Calu3 (cell line): ENCODE results near the gene FSIP1. TPM values are rescaled to one million over a fixed set of nuclear protein-coding genes. Genes with fewer than 3 reads are reported as not detected.

Experiments
- BruUV-seq: library from RNA; stranded (reverse); fragments of 400-500 nt; replicated peaks from 2 replicates; lab custom pipeline; 2021; lab: Mats Ljungman, UMichigan
- CTCF ChIA-PET: fragments of 300-600 bp; sonication (Branson Sonifier 250); formaldehyde crosslinking; loops from one replicate; lab custom pipeline; 2022; ENCODE audit warnings: antibody characterized with exemption; lab: Charles Lee
- DNase-seq: peaks from one replicate; pipeline ENCODE4 v3.0.0; 2022
- H3K27ac Mint-ChIP-seq: one replicate; pipeline ENCODE4 v1.8.0; 2022; ENCODE audit warnings: mixed read lengths; ENCODE audit not compliant: unreplicated experiment
- H3K27me3 Mint-ChIP-seq: one replicate; pipeline ENCODE4 v1.8.0; 2022; ENCODE audit warnings: mixed read lengths; ENCODE audit not compliant: unreplicated experiment
- H3K36me3 Mint-ChIP-seq: one replicate; pipeline ENCODE4 v1.8.0; 2022; ENCODE audit warnings: mild to moderate bottlenecking, moderate library complexity, mixed read lengths; ENCODE audit not compliant: insufficient read depth, unreplicated experiment
- H3K4me1 Mint-ChIP-seq: one replicate; pipeline ENCODE4 v1.8.0; 2022; ENCODE audit warnings: mild to moderate bottlenecking, low read depth, mixed read lengths; ENCODE audit not compliant: unreplicated experiment
- H3K4me3 Mint-ChIP-seq: one replicate; pipeline ENCODE4 v1.8.0; 2022; ENCODE audit warnings: mild to moderate bottlenecking, low read depth, moderate library complexity, mixed read lengths; ENCODE audit not compliant: unreplicated experiment
- H3K9me3 Mint-ChIP-seq: one replicate; pipeline ENCODE4 v1.8.0; 2022; ENCODE audit warnings: low read depth, mixed read lengths; ENCODE audit not compliant: unreplicated experiment
- intact Hi-C: fragments of 100-400 bp; cut with micrococcal nuclease; formaldehyde crosslinking; loops from one replicate; pipeline ENCODE4 v1.10.0; 2022; ENCODE audit not compliant: unreplicated experiment
- total RNA-seq: library from RNA; stranded (reverse); gene quantifications from 2 replicates; pipeline ENCODE4 v1.2.3, GENCODE V29; 2022
- TF ChIP-seq, protein P1 (sequence below): fragments of 200-600 bp; IDR thresholded peaks from one replicate; pipeline ENCODE4 v1.8.0; 2022; ENCODE audit warnings: antibody characterized with exemption; ENCODE audit not compliant: unreplicated experiment

The FSIP1 gene
- total RNA-seq, 1 experiment from 2014 or later: 0.28 TPM

GRCh38 chr15:39698444-39699390, 83.9 kb downstream of the FSIP1 start:
- Mint-ChIP-seq H3K27me3 (no peaks in the 10 kb centered on the region), H3K9me3 (no peaks in the 10 kb centered on the region), H3K4me3 (no peak overlapping the region), H3K4me1 (no peaks in the 10 kb centered on the region), H3K36me3 (no peaks in the 10 kb centered on the region), H3K27ac (no peak overlapping the region)
- BruUV-seq: no TSS peak
- TF ChIP-seq, protein P1, sequence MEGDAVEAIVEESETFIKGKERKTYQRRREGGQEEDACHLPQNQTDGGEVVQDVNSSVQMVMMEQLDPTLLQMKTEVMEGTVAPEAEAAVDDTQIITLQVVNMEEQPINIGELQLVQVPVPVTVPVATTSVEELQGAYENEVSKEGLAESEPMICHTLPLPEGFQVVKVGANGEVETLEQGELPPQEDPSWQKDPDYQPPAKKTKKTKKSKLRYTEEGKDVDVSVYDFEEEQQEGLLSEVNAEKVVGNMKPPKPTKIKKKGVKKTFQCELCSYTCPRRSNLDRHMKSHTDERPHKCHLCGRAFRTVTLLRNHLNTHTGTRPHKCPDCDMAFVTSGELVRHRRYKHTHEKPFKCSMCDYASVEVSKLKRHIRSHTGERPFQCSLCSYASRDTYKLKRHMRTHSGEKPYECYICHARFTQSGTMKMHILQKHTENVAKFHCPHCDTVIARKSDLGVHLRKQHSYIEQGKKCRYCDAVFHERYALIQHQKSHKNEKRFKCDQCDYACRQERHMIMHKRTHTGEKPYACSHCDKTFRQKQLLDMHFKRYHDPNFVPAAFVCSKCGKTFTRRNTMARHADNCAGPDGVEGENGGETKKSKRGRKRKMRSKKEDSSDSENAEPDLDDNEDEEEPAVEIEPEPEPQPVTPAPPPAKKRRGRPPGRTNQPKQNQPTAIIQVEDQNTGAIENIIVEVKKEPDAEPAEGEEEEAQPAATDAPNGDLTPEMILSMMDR: no peak
- CTCF ChIA-PET: no interaction called here
- DNase-seq: no peak
- intact Hi-C loops: no loop called here

- intact Hi-C loops: no loop called here
- BruUV-seq: no TSS peak
- CTCF ChIA-PET: no interaction called here
Measured at GRCh38 chr15:39697509-39697908, 85.1 kb downstream of the FSIP1 start.

DNA sequence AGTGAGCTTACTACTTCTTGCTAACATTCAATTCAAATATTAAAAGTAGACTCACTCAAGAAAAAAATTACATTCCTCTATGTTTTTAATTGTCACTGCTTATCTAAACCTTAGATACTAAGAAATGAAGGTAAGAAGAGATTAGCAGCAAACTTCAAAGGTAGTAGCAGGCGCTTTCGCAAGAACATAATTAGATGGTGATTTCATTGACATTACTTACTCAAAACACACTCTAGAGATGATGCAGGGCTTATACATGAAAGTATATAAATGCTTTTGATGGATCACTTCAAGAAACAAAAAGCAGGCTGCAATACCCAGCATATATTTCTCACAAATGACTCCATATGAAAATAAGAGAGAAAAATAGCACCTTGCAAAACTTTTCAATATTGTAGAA, 86.8 kb downstream of the FSIP1 start:
- DNase-seq: no peak
- BruUV-seq: no TSS peak
- CTCF ChIA-PET: no interaction called here

More at GRCh38 chr15:39697509-39697908, 85.1 kb downstream of the FSIP1 start:
- Mint-ChIP-seq H3K4me1 (no peaks in the 10 kb centered on the region), H3K36me3 (no peaks in the 10 kb centered on the region), H3K27ac (no peak overlapping the region), H3K27me3 (no peaks in the 10 kb centered on the region), H3K9me3 (no peaks in the 10 kb centered on the region), H3K4me3 (no peak overlapping the region)
- no peak for DNase-seq
- TF ChIP-seq, protein P1: no peak

GRCh38 chr15:39692356-39693327, 90.0 kb downstream of the FSIP1 start:
- CTCF ChIA-PET: no interaction called here
- Mint-ChIP-seq H3K9me3 (no peaks in the 10 kb centered on the region), H3K36me3 (no peaks in the 10 kb centered on the region), H3K27me3 (no peaks in the 10 kb centered on the region), H3K27ac (no peak overlapping the region), H3K4me1 (no peaks in the 10 kb centered on the region), H3K4me3 (no peak overlapping the region)
- TF ChIP-seq, protein P1: no peak
- intact Hi-C loops: no loop called here
- no TSS peak for BruUV-seq
- no peak for DNase-seq

More for the DNA sequence above, 86.8 kb downstream of the FSIP1 start:
- H3K9me3 Mint-ChIP-seq: no peaks in the 10 kb centered on the region
- TF ChIP-seq, protein P1: no peak
- no peaks in the 10 kb centered on the region for H3K4me1 Mint-ChIP-seq
- H3K36me3 Mint-ChIP-seq: no peaks in the 10 kb centered on the region
- intact Hi-C loops: no loop called here
- H3K27me3 Mint-ChIP-seq: no peaks in the 10 kb centered on the region
- no peak overlapping the region for H3K4me3 Mint-ChIP-seq
- H3K27ac Mint-ChIP-seq: no peak overlapping the region
